ENCODE data around the gene PHF21A. TPM values are rescaled to one million over a fixed set of nuclear protein-coding genes. Genes with fewer than 3 reads are reported as not detected.
"Not testable (repeated sequence)": the region's sequence is repeated elsewhere in the genome, so short reads cannot be mapped to it uniquely, and the experiment has no call there.

Gene PHF21A
- total RNA-seq, 1 donor, result 14.8 TPM

DNA sequence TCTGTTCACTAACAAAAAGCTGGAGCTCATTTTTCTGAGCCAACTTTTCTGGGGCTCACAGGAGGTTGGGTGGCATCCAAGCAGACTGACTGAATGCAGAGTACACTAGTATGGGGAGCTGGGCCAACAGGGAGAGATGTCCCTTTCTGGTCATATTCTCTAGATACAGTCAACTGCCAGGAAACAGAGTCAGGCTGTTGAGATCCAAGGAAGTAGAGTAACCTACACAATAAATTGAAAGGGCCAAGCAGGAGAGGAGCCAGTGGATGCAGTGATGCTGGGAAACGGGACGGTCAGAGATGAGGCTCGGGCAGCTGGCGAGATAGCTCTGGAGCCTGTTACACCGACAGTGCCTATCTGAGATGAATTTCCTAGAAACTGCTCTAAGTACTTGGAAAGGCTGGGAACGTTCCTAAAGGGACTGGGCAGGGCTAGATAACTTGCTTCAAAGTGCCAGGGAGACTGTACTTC, 127.7 kb downstream of the PHF21A start:
- no peak for DNase-seq (ENCODE audit: low read depth in 2 of 3, low spot score in 2 of 3)

DNA sequence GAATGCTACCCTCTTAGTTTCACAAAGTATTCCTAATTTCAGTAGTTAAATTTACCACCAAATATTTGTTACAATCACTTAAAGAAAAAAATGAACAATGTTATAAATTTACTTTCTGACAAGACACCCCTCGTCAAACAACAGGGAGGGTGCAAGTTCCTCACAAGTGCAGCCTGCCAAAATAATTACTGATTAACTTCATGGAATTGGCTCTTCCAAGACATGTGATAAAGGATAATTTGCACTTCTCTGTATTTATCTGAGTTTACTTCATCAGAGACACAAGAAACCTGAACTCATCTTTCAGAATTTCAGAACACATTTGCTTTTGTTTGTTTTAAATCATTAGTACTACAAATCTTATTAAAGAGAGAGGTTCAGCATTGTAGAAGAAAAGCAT, 132.3 kb downstream of the PHF21A start:
- DNase-seq (ENCODE audit: low read depth in 2 of 3, low spot score in 2 of 3), result no peak

DNA sequence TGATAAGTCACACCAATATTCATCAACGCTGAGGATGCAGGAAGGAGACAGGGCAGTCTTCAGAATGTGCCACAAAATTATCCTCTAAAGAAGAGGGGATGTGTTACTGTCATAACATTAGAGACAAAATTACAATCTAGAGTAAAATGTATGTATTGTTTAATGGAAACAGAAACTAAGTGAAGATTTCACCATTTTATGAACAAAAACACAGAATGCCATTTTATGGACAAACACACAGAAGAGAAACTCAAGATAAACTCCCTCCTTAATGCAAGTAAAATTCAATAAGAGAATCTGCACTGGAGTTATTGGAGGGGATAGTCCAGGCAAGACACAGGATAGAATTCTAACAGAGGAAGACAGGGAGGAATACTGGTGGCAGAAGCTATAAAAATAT, 136.0 kb downstream of the PHF21A start:
- no peak for DNase-seq (ENCODE audit: low read depth in 2 of 3, low spot score in 2 of 3)

DNA sequence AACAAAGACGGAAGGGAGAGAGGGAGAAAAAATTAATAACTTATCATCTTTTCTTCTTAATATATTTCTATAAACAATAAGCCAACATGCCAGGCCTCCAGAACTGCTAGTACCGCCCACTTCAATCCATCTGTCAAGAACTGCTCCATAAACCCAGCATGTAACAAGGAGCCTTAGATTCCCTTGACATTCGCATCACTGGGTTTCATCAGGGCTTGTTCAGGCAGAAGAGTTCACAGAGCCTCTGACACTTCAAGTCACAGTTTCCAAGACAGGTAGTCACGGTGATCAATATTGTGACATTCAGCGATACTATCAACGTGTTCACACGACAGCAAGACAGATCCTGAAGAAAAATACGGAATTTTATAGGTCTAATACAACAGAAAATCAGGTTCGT, 137.1 kb downstream of the PHF21A start:
- no peak for DNase-seq (ENCODE audit: low read depth in 2 of 3, low spot score in 2 of 3)

DNA sequence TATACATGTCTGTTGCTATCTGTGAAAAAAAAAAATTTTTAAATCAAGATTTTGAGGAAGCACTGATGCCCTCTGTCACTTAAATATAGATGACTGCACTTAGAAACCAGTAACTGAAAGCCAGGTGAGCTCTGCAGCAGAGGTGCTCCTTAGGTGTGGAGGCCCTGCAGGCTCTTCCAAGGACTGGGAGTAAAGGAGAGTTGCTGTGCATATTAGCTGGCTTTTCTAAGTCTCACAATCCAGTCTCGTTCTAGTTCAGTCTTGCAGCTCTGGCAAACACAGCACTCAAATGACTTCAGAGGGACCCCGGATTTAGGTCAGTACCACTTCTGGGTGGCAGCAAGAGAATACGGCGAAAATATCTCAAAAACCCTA, 137.8 kb downstream of the PHF21A start:
- DNase-seq (ENCODE audit: low read depth in 2 of 3, low spot score in 2 of 3), result peak in 1 of 3 donors; percentile 17

DNA sequence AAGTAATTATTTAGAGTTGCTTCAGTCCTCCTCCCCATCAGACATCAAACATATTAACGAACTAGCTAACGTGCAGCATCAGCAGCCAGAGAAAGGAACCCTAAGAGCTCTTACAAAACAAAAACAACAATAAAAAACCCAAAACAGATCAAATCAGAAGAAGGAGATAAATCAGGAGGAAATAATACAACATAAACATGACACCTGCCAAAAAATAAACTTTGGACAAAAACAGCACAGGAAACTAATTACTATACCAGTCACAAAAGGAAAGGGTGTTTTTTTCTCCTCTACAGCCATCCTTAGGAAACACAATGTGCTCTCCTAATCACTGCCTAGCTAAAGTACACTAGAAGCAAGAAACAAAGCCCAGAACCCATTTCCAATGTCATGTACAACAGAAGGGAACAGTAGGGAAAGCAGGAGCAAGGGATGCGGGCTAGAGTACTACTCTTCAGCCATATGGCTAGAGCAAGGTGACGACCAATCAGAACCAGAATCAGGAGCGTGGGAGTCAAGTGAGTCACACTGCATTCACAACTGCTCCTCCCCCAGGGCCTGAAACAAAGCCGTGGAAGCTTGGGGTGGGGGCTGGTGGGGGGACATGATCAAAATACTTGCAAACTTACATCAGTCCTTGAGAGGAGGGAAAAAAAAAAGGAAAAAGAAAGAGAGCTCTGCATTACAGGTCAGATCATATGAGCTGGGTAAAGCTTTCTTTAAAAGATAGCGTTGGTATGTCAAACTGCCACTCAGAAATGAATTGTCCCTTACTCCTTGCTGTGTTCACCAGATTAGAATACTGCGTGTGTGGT, 138.4 kb downstream of the PHF21A start:
- no peak for DNase-seq (ENCODE audit: low read depth in 2 of 3, low spot score in 2 of 3)

DNA sequence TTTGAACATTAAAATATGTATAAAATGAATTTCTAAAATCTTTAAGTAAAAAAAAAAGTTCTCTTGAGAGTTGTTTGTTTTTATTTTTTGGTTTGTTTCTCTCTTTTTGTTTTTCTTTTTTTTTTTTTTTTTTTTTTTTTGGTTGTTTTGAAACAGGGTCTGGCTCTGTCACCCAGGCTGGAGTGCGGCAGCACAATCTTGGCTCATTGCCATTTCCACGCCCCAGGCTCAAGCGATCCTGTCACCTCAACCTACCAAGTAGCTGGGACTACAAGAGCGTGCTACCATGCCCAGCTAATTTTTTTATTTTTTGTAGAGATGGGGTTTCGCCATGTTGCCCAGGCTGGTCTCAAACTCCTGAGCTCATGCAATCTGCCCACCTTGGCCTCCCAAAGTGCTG, 139.4 kb downstream of the PHF21A start:
- not testable (repeated sequence) for DNase-seq (ENCODE audit: low read depth in 2 of 3, low spot score in 2 of 3)

DNA sequence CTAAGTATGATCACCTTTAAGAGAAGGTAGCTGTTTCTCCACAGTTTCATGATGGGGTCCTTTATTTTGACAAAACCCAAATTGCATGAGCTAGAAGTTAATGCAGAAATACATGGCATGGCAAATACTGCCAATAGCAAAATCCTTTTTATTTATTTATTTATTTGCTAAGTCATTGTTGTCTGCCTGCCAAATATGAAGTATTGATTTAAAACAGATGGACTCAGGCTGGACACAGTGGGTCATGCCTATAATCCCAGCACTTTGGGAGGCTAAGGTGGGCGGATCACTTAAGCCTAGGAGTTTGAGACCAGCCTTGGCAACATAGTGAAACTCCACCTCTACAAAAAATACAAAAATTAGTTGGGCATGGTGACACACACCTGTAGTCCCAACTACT, 146.4 kb downstream of the PHF21A start:
- DNase-seq (ENCODE audit: low read depth in 2 of 3, low spot score in 2 of 3), result no peak

DNA sequence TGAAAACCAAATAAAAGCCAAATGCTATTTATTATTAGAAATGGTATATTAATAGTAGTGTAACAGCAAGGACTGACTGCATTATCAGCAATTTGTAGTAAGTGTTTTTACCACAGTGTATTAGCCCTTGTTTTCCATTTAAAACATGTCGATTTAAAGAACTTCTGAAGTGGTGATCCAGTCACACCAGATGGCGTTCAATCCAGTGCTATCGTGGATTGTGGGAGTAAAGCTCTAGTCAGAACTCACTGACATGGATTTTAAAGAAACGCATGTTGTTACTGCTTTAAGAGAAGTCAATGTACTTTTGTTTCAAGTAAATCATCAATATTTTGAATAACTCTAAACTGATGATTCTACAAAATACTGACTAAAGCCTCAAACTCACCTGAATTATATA, 147.7 kb downstream of the PHF21A start:
- no peak for DNase-seq (ENCODE audit: low read depth in 2 of 3, low spot score in 2 of 3)

DNA sequence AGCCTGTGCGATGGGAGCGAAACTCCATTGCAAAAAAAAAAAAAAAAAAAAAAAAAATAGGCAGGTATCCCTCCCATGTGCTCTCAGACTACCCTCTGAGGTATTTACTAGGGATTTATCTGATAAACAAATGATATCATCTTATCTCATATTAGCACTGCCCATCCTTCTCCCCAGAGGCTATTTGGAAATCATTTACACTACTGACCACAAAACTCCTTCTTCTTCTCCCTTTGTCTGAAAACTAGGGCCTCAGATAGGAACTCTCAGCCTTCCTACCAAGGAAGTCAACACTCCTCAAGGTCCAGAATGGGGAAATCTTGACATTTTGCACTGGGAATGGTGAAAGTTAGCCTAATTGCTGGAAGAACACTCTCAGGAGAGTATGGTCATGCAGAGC, 152.4 kb downstream of the PHF21A start:
- DNase-seq (ENCODE audit: low read depth in 2 of 3, low spot score in 2 of 3), result no peak

DNA sequence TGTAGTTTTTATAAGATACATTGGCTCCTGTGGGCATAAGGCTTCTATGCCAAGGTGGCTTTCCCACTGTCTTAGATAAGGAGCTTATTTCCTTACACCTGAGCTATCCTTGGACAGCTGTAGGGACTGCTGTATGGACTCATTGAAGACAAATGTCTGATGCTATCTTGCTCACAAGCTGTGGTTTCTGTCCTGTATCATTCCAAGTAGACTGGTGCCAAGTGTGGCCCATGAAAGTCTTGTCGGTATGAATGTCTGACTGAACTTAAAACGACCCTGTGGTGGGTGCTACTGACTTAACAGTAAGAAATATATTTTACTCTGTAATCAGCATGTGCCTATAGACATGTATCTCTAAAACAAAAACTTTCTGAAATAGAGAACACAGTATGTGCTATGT, 153.7 kb downstream of the PHF21A start:
- DNase-seq (ENCODE audit: low read depth in 2 of 3, low spot score in 2 of 3), result no peak

DNA sequence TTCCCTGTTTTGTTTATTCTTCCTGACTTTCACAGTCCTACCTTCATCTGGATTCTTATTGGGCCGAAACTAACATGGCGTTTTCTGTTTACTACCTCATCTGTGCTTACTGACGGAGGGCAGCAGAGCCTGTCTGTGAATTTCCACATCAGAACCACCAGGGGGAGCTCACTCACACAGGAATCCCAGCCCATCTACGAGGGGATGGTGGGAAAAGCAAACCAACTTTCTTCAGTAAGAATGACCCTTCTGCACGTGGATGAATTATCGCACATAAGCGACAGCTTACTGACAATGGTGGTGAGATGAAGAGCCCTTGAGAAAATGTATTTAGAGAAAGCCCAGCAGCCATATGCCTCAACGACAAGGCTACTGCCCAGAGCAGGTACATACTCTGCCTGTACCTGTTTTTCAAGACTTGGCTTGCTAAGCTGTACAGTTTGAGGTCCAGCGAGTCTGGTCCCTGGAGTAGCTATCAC, 156.3 kb downstream of the PHF21A start:
- peak; percentile 53 to 83 (median 72) for DNase-seq (ENCODE audit: low read depth in 2 of 3, low spot score in 2 of 3)

DNA sequence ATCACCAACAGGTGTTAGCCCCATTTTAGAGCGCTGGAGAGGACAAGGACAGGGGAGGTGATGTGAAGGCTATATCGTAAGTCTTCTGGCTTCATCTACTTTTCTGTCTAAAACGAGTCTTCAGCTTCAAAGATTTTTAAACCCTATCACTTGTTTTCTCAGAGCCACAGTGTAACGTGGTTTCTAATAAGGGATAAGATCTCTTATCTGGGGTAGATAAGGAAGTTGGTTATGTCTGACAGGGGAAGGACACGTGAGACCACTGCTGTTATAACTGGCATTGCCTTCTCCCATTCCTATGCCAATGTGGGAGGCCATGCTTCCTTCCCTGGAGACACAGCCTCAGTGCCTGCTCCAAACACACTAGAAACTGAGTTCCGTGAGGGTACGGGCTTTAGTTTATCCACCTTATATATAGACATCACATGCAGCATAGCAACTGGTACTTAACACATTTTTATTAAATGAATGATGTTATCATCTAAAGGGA, 159.5 kb downstream of the PHF21A start:
- no peak for DNase-seq (ENCODE audit: low read depth in 2 of 3, low spot score in 2 of 3)

DNA sequence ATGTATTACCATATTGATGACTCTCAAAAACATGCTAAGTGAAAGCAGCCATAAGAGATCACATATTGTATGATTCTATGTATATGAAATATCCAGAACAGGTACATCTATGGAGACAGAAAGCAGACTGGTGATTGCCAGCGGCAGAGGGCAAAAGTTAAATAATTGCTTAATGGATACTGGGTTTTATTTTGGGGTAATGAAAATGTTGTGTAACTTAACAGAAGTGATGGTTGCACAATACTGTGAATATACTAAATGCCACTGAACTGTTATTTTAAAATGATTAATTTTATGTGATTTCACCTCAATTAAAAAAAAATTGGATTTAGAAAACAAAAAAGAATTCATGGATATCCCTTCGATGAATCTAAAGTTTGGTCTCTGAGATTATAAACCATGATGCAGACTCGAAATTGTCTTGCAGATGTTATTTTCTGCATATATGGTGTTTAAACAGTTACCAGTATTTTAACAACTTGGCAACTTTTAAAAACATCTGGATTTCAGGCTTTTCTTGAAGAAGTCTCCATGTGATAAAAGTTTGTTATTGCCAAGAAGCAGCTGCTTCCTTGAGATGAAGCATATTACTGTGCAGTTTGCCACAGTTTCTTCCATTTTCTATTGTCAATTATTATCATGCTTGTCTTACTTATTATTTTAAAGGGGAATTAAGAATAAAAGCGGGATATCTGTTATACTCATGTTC, 160.7 kb downstream of the PHF21A start:
- no peak for DNase-seq (ENCODE audit: low read depth in 2 of 3, low spot score in 2 of 3)

DNA sequence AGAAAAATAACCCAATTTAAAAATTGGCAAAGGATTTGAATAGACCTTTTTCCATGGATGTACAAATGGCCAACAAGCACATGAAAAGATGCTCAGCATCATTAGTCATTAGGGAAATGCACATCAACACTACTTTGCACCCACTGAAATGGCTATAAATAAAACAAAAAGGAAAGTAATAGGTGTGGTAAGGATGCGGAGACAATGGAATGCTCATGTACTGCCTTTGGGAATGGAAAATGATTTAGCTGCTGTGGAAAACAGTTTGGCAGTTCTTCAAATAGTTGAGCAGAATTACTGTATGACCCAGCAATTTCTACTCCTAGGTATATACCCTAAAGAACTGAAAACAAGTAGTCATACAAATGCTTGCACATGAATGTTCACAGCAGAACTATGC, 161.4 kb downstream of the PHF21A start:
- no peak for DNase-seq (ENCODE audit: low read depth in 2 of 3, low spot score in 2 of 3)

DNA sequence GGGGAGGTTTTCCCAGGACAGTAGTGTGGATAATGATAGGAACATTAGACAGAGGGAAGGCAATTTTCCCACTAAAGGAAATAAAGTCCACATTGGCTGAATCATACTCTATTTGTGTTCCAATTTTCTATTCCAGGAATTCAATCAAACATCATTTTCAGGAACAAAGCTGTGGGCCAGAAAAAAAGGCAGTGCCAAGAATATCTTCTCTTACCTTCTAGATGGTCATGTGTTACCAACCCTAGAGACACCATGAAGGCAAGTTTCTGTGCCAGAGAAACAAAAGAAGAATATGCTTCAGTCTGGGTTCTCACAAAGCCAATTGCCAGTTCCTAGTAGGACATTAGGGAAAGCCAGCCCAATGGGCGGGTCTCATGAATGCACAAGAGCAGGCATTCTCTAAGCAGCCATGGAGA, 171.3 kb downstream of the PHF21A start:
- DNase-seq (ENCODE audit: low read depth in 2 of 3, low spot score in 2 of 3), result no peak

DNA sequence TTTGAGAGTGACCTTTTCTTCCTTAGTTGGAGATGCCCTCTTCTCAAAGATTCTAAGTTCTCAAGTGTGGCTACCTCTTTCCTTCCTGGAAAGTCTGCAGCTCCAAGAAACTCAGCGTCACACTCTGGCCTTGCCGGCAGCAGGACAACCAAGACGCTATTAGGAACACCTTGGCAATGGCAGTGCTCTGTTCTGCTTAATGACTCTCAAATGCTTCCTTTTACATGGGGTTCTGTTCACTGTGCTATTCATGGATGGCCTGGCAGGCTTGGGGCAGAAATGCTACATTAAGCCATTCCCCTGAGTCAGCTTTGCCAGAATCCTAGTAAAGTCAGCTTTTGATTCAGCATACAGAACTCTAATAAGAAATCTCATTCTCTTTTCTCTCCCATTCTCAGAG, 172.9 kb downstream of the PHF21A start:
- DNase-seq (ENCODE audit: low read depth in 2 of 3, low spot score in 2 of 3), result no peak

DNA sequence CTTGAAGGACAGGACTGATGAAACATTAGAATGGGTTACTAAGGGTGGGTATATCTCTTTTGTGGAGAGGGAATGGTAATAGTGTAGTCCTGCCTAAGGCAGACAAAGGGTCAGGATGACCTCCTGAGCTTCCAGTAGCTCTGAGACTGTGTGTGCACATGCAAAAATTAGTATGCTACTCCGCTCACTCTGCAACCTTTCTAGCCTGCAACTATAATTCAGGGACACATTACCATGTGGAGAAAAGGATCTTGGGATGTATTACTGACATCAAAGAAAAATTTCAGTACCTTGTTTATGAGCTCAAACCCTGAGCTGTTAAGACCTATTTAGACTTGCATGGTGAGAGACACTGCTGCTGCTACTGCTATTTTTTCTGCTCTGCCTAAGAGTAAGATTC, 173.4 kb downstream of the PHF21A start:
- no peak for DNase-seq (ENCODE audit: low read depth in 2 of 3, low spot score in 2 of 3)

DNA sequence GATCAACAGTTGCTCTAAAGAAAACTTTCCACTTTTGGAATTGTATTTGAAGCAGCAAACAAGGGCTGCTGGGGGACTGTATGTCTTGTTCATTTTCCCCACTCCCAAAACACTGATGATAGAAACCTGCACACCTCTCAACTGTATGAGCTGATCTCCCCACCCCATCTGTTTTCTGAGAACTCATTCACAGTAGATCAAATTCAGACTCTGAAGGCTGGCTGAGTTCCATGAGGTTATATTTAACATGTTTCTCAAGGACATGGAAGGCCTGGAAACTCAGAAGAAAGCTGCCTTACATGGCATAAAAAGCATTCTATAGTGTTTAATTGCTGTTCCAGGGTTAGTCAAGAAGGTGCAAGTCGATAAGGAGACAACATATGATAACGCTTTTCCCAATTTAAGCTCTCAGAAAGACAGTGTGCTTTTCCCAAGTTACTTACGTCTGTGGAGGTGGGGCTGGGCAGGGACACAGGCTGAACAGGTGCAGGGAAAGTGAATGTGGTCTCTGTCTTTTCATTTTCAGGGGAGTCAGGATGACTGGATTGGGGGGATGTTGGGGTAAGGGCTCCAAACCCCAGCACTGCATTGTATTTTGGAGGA, 175.8 kb downstream of the PHF21A start:
- DNase-seq (ENCODE audit: low read depth in 2 of 3, low spot score in 2 of 3), result no peak

DNA sequence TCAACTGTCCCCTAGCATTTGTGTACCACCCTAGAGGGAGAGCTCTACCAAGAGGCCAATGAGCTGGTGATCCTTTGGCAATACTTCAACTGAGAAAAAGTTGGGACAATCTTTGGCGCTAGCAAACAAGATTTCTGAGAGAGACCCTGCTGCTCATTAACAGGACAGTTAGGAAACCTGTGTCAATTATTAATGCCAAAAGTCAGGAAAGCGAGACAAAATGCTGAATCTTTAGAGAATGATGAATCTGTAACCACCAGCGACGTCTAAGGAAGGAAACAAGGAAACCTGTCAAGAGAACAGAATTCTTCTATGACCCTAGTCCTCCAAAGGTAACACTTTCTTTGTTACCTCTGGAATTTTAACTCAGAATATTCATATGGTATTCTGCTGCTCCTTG, 178.9 kb downstream of the PHF21A start:
- DNase-seq (ENCODE audit: low read depth in 2 of 3, low spot score in 2 of 3), result no peak

DNA sequence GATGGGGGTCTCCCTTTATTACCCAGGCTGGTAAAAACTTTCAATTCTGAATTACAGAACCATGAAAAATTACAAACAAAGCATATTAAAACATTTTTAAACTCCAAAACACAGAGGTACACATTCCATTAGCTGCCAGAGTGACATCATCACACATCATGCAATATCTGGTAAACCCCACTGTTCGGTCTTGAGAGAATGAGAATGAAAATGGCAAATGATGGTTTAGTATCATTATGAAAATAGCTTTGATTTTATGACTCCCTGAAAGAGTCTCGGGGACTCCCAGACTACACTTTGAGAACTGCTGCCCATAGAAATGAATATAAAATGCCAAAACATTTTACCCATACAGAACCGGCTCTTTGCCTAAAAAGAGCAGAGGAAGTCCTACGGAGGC, 180.0 kb downstream of the PHF21A start:
- no peak for DNase-seq (ENCODE audit: low read depth in 2 of 3, low spot score in 2 of 3)

DNA sequence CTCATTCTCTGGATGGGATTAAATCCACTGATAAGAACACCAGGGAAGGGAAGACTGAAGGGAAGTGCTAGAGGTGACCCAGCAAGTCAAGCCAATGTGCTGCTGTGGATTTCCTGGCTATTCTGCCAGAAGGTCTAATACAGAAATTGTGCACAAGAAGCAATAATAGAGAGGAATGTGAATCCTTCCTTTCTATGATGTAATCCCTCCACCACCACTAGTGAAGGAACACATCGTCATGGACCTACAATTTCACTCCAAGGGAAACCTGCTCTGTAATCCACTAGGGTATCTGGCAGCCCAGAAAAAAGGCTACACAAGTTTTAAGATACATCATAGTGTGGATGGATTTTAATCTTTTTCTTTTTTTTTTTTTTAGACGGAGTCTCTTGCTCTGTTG, 181.4 kb downstream of the PHF21A start:
- DNase-seq (ENCODE audit: low read depth in 2 of 3, low spot score in 2 of 3), result no peak
